Thyroid gland (tissue), 4 donors: Measurements from ENCODE around the gene MRAS. TPM values are rescaled to one million over a fixed set of nuclear protein-coding genes. Genes with fewer than 3 reads are reported as not detected.
"Not testable (repeated sequence)": the region's sequence is repeated elsewhere in the genome, so short reads cannot be mapped to it uniquely, and the experiment has no call there.

Source experiments
- DNase-seq, 2 donors: peaks; one replicate each; pipeline ENCODE4 v3.0.0-alpha.2; 2019
- H3K27ac ChIP-seq, 3 donors: fragments of 200-600 bp; sonication (generic); 1 replicate in 2 of 3; 2 replicates in 1 of 3; pipeline ENCODE4 v1.5.1; 2016 to 2019; ENCODE audit warnings: mild to moderate bottlenecking in 1 of 3, moderate library complexity in 1 of 3
- H3K27me3 ChIP-seq: fragments of 200-600 bp; sonication (generic); one replicate; pipeline ENCODE4 v1.5.1; 2019
- H3K36me3 ChIP-seq, 2 donors: fragments of 200-600 bp; sonication (generic); one replicate each; pipeline ENCODE4 v1.5.1; 2016 to 2019
- H3K4me1 ChIP-seq, 2 donors: fragments of 200-600 bp; sonication (generic); one replicate each; pipeline ENCODE4 v1.5.1; 2017 to 2019
- H3K4me3 ChIP-seq, 3 donors: fragments of 200-600 bp; sonication (generic); replicated peaks in 1 of 3; 1 replicate in 2 of 3; 2 replicates in 1 of 3; pipeline ENCODE4 v1.5.1; 2016; ENCODE audit warnings: mild to moderate bottlenecking in 1 of 3
- H3K9me3 ChIP-seq: fragments of 200-600 bp; sonication (generic); one replicate; pipeline ENCODE4 v1.5.1; 2017
- POLR2A ChIP-seq, 2 donors: fragments of 450-650 bp; IDR thresholded peaks; one replicate each; pipeline ENCODE4 v1.6.1; 2017; ENCODE audit warnings: antibody characterized with exemption in 2 of 2, mild to moderate bottlenecking in 2 of 2, moderate library complexity in 1 of 2
- WGBS, 2 donors: methylation state at CpG; one replicate each; pipeline ENCODE4 v1.1.5; 2017; 5-methylcytosine and 5-hydroxymethylcytosine counted together
- intact Hi-C: fragments of 100-400 bp; cut with DNase I; formaldehyde crosslinking; loops from one replicate; pipeline ENCODE4 v1.15.1; 2023
- total RNA-seq, 4 donors: library from RNA; depleted of rRNA; stranded (reverse); fragments of >200 nt; gene quantifications; one replicate each; pipeline ENCODE4 v1.2.3, GENCODE V29; 2016
- TF ChIP-seq, protein P1 (sequence below), 6 experiments: fragments of 200-600 bp in 3 of 6; fragments of 450-650 bp in 3 of 6; sonication (generic) in 3 of 6; IDR thresholded peaks; one replicate each; pipeline ENCODE4 v1.5.1; 2016 to 2019; ENCODE audit warnings: antibody characterized with exemption in 6 of 6, mild to moderate bottlenecking in 2 of 6, inconsistent platforms in 1 of 6, moderate library complexity in 1 of 6

Gene MRAS
- total RNA-seq, 4 donors from 2014 or later: 55.8 to 92.4 (median 69.6) TPM

DNA sequence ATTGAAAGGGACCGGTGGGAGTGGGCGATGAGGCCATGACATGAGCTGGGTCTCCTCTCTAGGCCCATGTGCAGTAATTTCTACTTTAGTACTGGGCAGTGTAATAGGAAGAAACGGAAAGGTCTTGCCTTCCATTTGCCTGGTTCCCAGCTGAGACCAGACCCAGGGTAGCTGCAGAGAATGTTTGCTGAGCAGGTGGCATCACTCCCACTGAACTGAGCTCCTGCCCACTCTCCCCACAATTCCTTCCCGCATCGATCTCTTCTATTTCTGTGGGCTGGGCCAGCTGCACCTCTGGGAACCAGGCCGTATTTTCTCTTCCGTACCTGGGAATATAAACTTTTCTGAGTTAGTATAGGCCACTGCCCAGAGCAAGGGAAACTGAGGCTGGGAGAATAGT is 101.8 kb downstream of the MRAS start:
- no peak for DNase-seq
- WGBS, 2 donors: 94 to 96% methylated on average over 7 of the region's 7 CpGs
- Histone ChIP-seq H3K4me3 (no peak overlapping the region), H3K9me3 (no peaks in the 10 kb centered on the region), H3K27ac (no peak overlapping the region), H3K36me3 (no peaks in the 10 kb centered on the region), H3K4me1 (no peaks in the 10 kb centered on the region), H3K27me3 (no peaks in the 10 kb centered on the region)
- intact Hi-C loops: no loop called here
- no peak for TF ChIP-seq POLR2A (IDR thresholded peaks at IDR 0.05)
- TF ChIP-seq, protein P1, sequence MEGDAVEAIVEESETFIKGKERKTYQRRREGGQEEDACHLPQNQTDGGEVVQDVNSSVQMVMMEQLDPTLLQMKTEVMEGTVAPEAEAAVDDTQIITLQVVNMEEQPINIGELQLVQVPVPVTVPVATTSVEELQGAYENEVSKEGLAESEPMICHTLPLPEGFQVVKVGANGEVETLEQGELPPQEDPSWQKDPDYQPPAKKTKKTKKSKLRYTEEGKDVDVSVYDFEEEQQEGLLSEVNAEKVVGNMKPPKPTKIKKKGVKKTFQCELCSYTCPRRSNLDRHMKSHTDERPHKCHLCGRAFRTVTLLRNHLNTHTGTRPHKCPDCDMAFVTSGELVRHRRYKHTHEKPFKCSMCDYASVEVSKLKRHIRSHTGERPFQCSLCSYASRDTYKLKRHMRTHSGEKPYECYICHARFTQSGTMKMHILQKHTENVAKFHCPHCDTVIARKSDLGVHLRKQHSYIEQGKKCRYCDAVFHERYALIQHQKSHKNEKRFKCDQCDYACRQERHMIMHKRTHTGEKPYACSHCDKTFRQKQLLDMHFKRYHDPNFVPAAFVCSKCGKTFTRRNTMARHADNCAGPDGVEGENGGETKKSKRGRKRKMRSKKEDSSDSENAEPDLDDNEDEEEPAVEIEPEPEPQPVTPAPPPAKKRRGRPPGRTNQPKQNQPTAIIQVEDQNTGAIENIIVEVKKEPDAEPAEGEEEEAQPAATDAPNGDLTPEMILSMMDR (IDR thresholded peaks at IDR 0.05): no peak

DNA sequence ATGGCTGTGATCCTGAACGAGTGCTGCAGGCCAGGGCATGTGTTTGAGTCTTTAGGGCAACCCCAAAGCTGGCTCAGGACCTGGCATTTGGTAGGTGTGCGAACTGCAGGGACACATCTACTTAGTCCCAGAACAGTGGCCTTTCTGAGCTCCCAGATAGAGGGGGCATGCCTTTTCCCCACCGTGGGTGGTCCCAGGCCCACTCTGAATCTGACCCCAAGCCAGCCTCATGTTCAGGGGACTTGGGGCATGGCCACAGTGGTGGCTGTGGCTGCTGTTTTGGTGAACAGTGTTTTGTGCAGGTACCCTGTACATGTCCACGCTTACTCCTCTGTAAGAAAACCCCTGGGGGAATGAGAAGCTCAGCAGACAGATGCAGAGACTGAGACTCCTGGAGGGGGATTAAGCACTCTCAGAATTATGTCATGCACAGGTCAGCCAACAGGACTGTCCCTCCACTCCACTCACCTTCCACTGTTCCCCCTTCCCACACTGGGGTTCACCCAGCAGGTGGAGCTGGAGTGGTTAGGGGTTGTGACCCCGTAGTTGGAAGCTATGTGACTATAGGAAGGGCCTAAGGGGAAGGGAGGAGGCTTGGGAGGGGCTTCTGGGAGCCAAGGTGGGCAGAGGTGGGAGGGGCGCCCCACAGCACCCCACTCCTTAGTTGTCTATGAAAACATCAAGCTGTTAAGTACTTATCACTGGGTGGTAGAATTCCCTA is 102.5 kb downstream of the MRAS start:
- H3K27ac ChIP-seq: no peak overlapping the region
- no peaks in the 10 kb centered on the region for H3K27me3 ChIP-seq
- no peaks in the 10 kb centered on the region for H3K36me3 ChIP-seq
- H3K9me3 ChIP-seq: no peaks in the 10 kb centered on the region
- peaks cover 0 to 1% of the 10 kb centered on the region in 2 donors for H3K4me1 ChIP-seq
- DNase-seq: no peak
- intact Hi-C loops: no loop called here
- no peak for TF ChIP-seq POLR2A (IDR thresholded peaks at IDR 0.05)
- TF ChIP-seq, protein P1 (IDR thresholded peaks at IDR 0.05): no peak
- 78 to 88% methylated on average over 6 of the region's 6 CpGs for WGBS, 2 donors
- H3K4me3 ChIP-seq: no peak overlapping the region

DNA sequence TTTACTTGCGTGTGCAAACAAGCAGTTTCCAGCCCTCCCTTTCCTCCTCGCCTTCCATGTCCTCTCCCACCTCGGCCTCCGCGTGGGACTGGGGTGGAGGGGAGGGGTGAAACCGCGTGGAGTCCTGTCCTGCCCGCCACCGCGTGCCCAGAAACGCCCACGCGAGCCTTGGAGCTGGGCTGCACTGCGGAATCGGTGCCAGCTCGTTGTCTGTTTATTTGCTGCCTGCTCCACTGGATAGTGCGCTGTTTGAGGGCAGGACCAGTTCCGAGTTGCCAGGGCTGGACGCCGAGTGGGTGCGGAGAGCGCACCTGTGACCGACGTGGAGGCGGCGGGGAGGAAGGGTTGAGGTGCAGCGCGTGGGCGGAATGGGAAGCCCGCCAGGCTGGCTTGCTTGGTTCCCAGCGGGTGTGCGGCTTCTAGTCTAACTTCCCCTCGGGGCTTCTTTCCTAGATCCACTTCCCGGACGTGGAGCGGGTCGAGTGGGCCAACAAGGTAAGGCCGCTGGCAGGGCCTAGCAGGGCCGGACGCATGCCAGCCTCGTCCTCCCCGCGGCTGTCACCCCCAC is 103.3 kb downstream of the MRAS start:
- DNase-seq: no peak
- Histone ChIP-seq H3K4me1 (peaks cover 0 to 9% of the 10 kb centered on the region in 2 donors), H3K4me3 (no peak overlapping the region), H3K9me3 (no peaks in the 10 kb centered on the region), H3K27me3 (no peaks in the 10 kb centered on the region), H3K27ac (no peak overlapping the region), H3K36me3 (no peaks in the 10 kb centered on the region)
- 88 to 90% methylated on average over 42 to 43 of the region's 43 CpGs for WGBS, 2 donors
- intact Hi-C loops: no loop called here
- TF ChIP-seq, protein P1 (IDR thresholded peaks at IDR 0.05): no peak
- no peak for TF ChIP-seq POLR2A (IDR thresholded peaks at IDR 0.05)

DNA sequence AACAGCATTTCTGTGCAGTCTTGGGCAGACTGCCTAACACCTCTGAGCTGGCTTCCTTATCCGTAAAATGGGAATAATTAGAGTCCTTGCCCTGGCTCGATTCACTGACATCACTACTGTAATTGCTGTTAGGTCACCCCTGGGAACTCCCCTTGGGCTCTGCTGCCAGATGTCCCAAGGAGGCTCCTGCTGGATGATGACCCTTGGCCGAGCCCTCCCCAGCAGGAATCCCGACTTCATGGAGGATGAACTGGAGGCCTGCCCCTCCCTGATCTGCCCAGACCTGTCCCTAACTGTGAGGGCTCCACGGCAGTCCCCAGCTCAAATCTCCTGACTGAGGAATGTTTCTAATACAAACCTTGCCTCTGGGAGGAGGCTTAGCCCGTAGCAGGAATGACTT is 104.1 kb downstream of the MRAS start:
- TF ChIP-seq, protein P1 (IDR thresholded peaks at IDR 0.05): no peak
- no peak for TF ChIP-seq POLR2A (IDR thresholded peaks at IDR 0.05)
- Histone ChIP-seq H3K36me3 (no peaks in the 10 kb centered on the region), H3K4me3 (no peak overlapping the region), H3K9me3 (no peaks in the 10 kb centered on the region), H3K27me3 (no peaks in the 10 kb centered on the region), H3K4me1 (peaks cover 0 to 10% of the 10 kb centered on the region in 2 donors), H3K27ac (no peak overlapping the region)
- DNase-seq: no peak
- intact Hi-C loops: no loop called here
- 70 to 78% methylated on average over 4 to 6 of the region's 6 CpGs for WGBS, 2 donors

DNA sequence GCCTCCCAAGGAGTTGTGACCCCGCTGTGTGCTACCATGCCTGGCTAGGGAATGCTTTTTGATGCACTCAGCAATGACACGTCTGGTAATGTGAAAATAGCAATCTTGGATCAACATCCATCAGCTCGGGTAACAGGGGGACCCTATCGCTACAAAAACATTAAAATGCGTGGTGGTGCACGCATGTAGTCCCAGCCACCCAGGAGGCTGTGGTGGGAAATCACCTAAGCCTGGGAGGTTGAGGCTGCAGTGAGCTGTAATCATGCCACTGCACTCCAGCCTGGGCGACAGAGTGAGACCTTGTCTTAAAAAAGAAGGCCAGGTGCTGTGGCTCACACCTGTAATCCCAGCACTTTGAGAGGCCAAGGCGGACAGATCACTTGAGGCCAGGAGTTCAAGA is 105.6 kb downstream of the MRAS start:
- 83 to 94% methylated on average over 8 of the region's 8 CpGs for WGBS, 2 donors
- H3K27ac ChIP-seq, intact Hi-C loops, DNase-seq, H3K4me3 ChIP-seq, H3K9me3 ChIP-seq, H3K27me3 ChIP-seq, H3K36me3 ChIP-seq: not testable (repeated sequence)
- peaks cover 0 to 10% of the 10 kb centered on the region in 2 donors for H3K4me1 ChIP-seq

Other genes starting within 250 kb of the MRAS start
- 10 to 100 TPM; 12.7 to 23.0 (median 17.2) TPM for gene DZIP1L, start 233.0 kb upstream of the MRAS start, total RNA-seq
- gene A4GNT, start 216.2 kb upstream of the MRAS start, total RNA-seq: not detected
- 10 to 100 TPM; 16.8 to 25.4 (median 18.3) TPM for gene DBR1, start 173.7 kb upstream of the MRAS start, total RNA-seq
- 10 to 100 TPM; 57.2 to 91.8 (median 59.5) TPM for gene ARMC8, start 161.3 kb upstream of the MRAS start, total RNA-seq
- 1 to 10 TPM in 3 of 4 donors, not detected in 1; 1.3 to 2.7 (median 2.6) TPM for gene NME9, start 18.7 kb upstream of the MRAS start, total RNA-seq
- 10 to 100 TPM; 19.9 to 82.8 (median 22.7) TPM for gene ESYT3, start 86.0 kb downstream of the MRAS start, total RNA-seq
- 100 to 1,000 TPM in 1 of 4 donors, 10 to 100 TPM in 3; 68.3 to 100 (median 71.9) TPM for gene CEP70, start 245.7 kb downstream of the MRAS start, total RNA-seq